Upper lobe of right lung (tissue), 1 donor: Measurements from ENCODE around the gene PRMT5. TPM values are rescaled to one million over a fixed set of nuclear protein-coding genes. Genes with fewer than 3 reads are reported as not detected.

Experiments
- ATAC-seq: fragments of 200-7000 bp; cut with Tn5 transposase; one replicate; pipeline ENCODE4 v1.9.1; 2020; ENCODE audit warnings: mild to moderate bottlenecking, moderate library complexity
- DNase-seq: peaks from one replicate; pipeline ENCODE4 v3.0.0-alpha.2; 2020
- H3K27ac ChIP-seq: fragments of 200-600 bp; one replicate; pipeline ENCODE4 v1.8.0; 2022
- H3K27me3 ChIP-seq: fragments of 200-600 bp; one replicate; pipeline ENCODE4 v1.8.0; 2022; ENCODE audit warnings: mild to moderate bottlenecking
- H3K36me3 ChIP-seq: fragments of 200-600 bp; one replicate; pipeline ENCODE4 v1.8.0; 2022
- H3K4me1 ChIP-seq: fragments of 200-600 bp; one replicate; pipeline ENCODE4 v1.8.0; 2022
- H3K4me3 ChIP-seq: fragments of 200-600 bp; one replicate; pipeline ENCODE4 v1.8.0; 2022; ENCODE audit warnings: mild to moderate bottlenecking
- H3K9me3 ChIP-seq: fragments of 200-600 bp; one replicate; pipeline ENCODE4 v1.8.0; 2022
- intact Hi-C: fragments of 100-400 bp; cut with DNase I; formaldehyde crosslinking; loops from one replicate; pipeline ENCODE4 v1.11.0; 2022
- total RNA-seq: library from RNA; stranded (reverse); fragmentation: NEBNext Ultra II Directional; extraction: Animal tissue kit (Norgen Biotek cat#: 25700); gene quantifications from one replicate; pipeline ENCODE4 v1.2.1, GENCODE V29; 2021
- TF ChIP-seq, protein P1 (sequence below): fragments of 200-600 bp; IDR thresholded peaks from one replicate; pipeline ENCODE4 v1.8.0; 2022; ENCODE audit warnings: antibody characterized with exemption
- donor health status: DM: no; HTN: yes; CAD: no; lungs with severe emphysema.

The PRMT5 gene
- total RNA-seq, 1 donor from 2014 or later: 38.9 TPM

DNA sequence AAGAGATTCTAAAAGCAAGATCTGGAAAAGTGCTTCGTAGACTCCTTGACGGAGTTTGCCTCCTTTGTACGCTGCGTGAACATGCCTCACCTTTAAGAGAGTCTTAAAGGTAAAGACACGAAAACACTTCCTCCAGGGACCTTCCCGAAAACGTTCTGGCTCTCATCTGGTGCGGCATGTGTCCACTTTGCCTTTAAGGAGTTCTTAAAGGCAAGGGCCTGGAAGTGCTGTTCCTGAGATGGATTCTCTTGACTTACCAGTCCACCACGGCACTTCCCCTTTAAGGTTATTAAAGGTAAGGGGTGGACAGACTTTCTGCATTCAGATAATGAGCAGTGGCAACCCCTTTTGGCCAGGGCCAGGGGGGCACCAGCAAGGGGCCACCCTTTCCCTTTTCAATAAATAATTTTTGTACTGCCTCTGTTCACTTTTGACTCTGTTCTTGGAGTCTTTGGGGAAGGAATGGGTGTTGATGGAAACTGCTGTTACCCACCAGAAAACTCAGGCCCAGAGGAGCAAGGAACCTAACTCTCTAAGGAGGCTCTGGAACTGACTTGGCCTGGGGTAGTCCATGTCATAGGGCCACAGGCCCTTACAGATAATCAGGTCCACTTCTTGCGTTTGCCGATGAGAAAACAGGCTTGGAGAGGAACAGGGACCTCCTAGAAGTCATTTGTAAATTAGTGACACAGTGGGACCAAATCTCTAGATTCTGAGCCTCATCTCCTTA is 41.8 kb downstream of the PRMT5 start:
- TF ChIP-seq, protein P1, sequence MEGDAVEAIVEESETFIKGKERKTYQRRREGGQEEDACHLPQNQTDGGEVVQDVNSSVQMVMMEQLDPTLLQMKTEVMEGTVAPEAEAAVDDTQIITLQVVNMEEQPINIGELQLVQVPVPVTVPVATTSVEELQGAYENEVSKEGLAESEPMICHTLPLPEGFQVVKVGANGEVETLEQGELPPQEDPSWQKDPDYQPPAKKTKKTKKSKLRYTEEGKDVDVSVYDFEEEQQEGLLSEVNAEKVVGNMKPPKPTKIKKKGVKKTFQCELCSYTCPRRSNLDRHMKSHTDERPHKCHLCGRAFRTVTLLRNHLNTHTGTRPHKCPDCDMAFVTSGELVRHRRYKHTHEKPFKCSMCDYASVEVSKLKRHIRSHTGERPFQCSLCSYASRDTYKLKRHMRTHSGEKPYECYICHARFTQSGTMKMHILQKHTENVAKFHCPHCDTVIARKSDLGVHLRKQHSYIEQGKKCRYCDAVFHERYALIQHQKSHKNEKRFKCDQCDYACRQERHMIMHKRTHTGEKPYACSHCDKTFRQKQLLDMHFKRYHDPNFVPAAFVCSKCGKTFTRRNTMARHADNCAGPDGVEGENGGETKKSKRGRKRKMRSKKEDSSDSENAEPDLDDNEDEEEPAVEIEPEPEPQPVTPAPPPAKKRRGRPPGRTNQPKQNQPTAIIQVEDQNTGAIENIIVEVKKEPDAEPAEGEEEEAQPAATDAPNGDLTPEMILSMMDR: no peak
- DNase-seq (no peak), ATAC-seq (peak; percentile 81)
- intact Hi-C loops: no loop called here
- peak overlapping the region; percentile 84 for H3K27ac ChIP-seq
- H3K9me3 ChIP-seq: no peaks in the 10 kb centered on the region
- H3K4me3 ChIP-seq: peak overlapping the region; percentile 68
- no peaks in the 10 kb centered on the region for H3K36me3 ChIP-seq
- H3K4me1 ChIP-seq: peaks cover 11% of the 10 kb centered on the region
- H3K27me3 ChIP-seq: no peaks in the 10 kb centered on the region

DNA sequence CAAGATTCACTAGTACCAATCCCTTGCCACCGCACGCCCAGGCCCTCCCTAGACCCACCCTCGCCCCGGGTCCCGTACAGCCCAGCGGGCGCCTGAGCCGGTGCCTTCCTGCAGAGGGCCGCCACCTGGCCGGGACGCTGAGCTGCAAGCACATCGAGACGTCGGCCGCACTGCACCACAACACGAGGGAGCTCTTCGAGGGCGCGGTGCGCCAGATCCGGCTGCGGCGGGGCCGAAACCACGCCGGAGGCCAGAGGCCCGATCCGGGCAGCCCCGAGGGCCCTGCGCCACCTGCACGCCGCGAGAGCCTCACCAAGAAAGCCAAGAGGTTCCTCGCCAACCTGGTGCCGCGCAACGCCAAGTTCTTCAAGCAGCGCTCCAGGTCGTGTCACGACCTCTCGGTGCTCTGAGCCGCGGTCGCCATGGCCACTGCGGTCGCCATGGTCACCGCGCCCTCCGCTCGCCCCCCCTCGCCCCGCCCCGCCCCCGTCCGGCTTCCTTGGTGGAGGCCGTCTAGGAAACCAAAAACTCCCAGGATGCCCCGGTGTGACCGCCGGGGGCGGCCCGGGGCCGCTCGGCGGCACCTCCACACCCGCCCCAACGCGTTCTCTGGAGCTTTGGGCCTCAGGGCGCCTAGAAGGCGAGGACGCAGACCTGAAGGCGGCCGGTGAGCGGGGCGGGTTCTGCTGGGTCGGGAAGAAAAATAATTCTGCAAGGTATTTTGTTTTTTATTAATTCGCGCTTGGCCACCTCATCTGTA is 42.5 kb downstream of the PRMT5 start:
- H3K27me3 ChIP-seq: no peaks in the 10 kb centered on the region
- intact Hi-C loops: no loop called here
- peaks cover 11% of the 10 kb centered on the region for H3K4me1 ChIP-seq
- no peaks in the 10 kb centered on the region for H3K36me3 ChIP-seq
- DNase-seq (peak; percentile 93), ATAC-seq (peak; percentile 90)
- peak overlapping the region; percentile 84 for H3K27ac ChIP-seq
- peak overlapping the region; percentile 68 for H3K4me3 ChIP-seq
- H3K9me3 ChIP-seq: no peaks in the 10 kb centered on the region
- TF ChIP-seq, protein P1: peak; percentile 19

DNA sequence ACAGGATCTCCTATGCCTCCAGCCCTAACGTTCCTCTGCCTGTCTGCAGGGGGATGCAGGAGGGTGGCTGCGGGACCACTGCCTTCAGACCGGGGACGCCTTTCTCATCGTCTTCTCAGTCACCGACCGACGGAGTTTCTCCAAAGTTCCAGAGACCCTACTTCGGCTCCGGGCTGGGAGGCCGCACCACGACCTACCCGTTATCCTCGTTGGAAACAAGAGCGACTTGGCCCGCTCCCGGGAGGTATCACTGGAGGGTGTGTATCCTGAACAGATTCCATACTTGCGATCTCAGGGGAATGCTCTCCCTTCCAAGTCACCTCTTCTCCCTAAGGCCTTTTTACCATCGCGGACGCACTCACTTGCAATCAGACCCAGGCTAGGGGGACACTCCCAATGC is 43.2 kb downstream of the PRMT5 start:
- Histone ChIP-seq H3K9me3 (no peaks in the 10 kb centered on the region), H3K27ac (no peak overlapping the region), H3K27me3 (no peaks in the 10 kb centered on the region), H3K4me3 (peak overlapping the region; percentile 68), H3K36me3 (no peaks in the 10 kb centered on the region), H3K4me1 (peaks cover 11% of the 10 kb centered on the region)
- TF ChIP-seq, protein P1: no peak
- intact Hi-C loops: no loop called here
- no peak for ATAC-seq
- no peak for DNase-seq

DNA sequence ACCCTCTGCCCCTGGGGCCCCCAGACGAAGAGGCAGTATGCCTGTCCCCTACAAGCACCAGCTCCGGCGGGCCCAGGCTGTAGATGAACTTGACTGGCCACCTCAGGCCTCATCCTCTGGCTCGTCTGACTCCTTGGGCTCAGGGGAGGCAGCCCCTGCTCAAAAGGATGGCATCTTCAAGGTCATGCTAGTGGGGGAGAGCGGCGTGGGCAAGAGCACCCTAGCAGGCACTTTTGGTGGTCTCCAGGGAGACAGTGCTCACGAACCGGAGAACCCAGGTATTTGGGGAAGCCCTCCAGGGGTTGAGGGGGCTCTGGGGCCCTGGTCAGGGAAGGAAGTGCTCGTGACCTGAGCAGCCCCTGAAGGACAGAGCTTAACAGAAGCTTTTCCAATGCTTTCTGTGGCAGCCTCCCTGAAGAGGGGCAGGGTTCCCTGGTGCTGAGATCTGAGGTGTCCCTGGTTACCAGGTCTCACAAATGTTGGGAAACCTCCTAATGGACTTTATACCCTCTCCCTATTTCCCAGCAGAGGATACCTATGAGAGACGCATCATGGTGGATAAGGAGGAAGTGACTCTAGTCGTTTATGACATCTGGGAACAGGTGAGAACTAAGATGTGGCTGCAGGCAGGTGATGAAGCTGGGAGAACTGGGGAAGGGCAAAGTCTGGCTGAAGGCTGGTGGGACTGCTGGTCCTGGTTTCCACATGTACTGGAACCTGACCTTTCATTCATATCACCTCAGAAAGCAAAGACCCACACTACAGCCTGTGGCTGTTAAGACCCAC is 44.2 kb downstream of the PRMT5 start:
- Histone ChIP-seq H3K27me3 (no peaks in the 10 kb centered on the region), H3K9me3 (no peaks in the 10 kb centered on the region), H3K27ac (no peak overlapping the region), H3K36me3 (no peaks in the 10 kb centered on the region), H3K4me1 (peaks cover 11% of the 10 kb centered on the region), H3K4me3 (no peak overlapping the region)
- intact Hi-C loops: no loop called here
- DNase-seq: no peak
- no peak for ATAC-seq
- TF ChIP-seq, protein P1: no peak

DNA sequence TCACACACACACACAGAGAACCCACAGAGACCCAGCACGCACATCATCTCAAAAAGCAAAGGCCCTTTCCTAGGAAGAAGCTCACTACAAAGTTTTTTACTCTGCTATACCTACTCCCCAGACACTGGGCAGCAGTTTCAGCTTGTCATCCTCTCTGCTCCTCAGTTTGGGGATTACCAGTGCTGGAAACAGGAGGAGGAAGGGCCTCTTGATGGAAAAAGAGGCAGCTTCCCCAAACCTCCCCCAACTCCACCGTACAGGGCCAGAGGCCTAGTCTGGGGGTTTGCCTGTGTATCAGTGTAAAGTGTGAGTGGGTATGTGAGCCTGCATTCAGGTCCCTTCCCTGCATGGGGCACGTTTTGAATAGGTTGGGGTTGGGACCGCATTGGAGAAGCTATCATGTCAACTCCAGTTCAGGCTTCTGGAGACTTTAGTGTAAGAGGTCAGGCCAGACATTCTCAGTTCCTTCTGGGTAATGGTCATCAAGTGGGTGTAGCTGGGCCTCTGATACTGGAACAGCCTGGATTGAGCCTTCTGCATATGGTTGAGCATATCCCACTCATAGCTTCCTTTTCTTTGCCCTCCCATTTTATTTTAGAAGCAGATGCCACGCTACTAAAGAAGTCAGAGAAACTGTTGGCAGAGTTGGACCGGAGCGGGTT is 45.0 kb downstream of the PRMT5 start:
- no peaks in the 10 kb centered on the region for H3K9me3 ChIP-seq
- H3K36me3 ChIP-seq: peaks cover 7% of the 10 kb centered on the region
- DNase-seq (no peak), ATAC-seq (no peak)
- intact Hi-C loops: no loop called here
- TF ChIP-seq, protein P1: no peak
- H3K27me3 ChIP-seq: no peaks in the 10 kb centered on the region
- H3K4me1 ChIP-seq: peaks cover 11% of the 10 kb centered on the region
- no peak overlapping the region for H3K4me3 ChIP-seq
- H3K27ac ChIP-seq: no peak overlapping the region
